HL-60 (cell line): ENCODE results near the gene MYRIP.

Experiments used
- GABPA ChIP-seq: IDR thresholded peaks from 2 replicates; pipeline ENCODE4 v1.6.1; 2012; ENCODE audit warnings: low read depth
- POLR2AphosphoS5 ChIP-seq: IDR thresholded peaks from 2 replicates; pipeline ENCODE4 v1.6.1; 2012; ENCODE audit warnings: low read depth
- SPI1 ChIP-seq: IDR thresholded peaks from 2 replicates; pipeline ENCODE4 v1.6.1; 2012; ENCODE audit warnings: low read depth, mild to moderate bottlenecking, borderline replicate concordance
- TF ChIP-seq, protein P1 (sequence below): IDR thresholded peaks from one replicate; pipeline ENCODE4 v1.5.1; 2011; ENCODE audit warnings: low read length, control low read depth, inconsistent platforms; ENCODE audit not compliant: insufficient read depth
- TF ChIP-seq, protein P2 (sequence below): IDR thresholded peaks from 2 replicates; pipeline ENCODE4 v1.6.1; 2012; ENCODE audit warnings: low read depth; ENCODE audit not compliant: insufficient replicate concordance

DNA sequence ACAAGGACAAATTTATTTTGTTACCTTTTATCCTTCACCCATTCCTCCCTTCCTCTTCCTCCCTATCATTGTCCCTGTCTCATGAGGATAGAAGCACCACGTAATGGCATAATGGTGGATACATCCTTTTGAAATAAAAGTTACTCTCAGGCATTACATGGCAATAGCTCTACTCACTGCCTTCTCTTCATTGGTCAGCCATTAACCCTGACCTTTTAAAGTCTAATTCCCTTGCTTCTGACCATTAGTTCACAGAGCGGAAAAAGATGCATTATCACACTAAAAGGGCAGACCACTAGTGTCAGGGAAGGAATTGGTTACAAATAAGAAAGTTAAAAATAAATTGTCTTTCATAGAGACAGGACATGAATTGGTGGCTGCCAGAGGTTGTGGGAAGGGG is 445.5 kb downstream of the MYRIP start:
- TF ChIP-seq, protein P1, sequence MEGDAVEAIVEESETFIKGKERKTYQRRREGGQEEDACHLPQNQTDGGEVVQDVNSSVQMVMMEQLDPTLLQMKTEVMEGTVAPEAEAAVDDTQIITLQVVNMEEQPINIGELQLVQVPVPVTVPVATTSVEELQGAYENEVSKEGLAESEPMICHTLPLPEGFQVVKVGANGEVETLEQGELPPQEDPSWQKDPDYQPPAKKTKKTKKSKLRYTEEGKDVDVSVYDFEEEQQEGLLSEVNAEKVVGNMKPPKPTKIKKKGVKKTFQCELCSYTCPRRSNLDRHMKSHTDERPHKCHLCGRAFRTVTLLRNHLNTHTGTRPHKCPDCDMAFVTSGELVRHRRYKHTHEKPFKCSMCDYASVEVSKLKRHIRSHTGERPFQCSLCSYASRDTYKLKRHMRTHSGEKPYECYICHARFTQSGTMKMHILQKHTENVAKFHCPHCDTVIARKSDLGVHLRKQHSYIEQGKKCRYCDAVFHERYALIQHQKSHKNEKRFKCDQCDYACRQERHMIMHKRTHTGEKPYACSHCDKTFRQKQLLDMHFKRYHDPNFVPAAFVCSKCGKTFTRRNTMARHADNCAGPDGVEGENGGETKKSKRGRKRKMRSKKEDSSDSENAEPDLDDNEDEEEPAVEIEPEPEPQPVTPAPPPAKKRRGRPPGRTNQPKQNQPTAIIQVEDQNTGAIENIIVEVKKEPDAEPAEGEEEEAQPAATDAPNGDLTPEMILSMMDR, result no peak
- no peak for TF ChIP-seq SPI1
- TF ChIP-seq, protein P2, sequence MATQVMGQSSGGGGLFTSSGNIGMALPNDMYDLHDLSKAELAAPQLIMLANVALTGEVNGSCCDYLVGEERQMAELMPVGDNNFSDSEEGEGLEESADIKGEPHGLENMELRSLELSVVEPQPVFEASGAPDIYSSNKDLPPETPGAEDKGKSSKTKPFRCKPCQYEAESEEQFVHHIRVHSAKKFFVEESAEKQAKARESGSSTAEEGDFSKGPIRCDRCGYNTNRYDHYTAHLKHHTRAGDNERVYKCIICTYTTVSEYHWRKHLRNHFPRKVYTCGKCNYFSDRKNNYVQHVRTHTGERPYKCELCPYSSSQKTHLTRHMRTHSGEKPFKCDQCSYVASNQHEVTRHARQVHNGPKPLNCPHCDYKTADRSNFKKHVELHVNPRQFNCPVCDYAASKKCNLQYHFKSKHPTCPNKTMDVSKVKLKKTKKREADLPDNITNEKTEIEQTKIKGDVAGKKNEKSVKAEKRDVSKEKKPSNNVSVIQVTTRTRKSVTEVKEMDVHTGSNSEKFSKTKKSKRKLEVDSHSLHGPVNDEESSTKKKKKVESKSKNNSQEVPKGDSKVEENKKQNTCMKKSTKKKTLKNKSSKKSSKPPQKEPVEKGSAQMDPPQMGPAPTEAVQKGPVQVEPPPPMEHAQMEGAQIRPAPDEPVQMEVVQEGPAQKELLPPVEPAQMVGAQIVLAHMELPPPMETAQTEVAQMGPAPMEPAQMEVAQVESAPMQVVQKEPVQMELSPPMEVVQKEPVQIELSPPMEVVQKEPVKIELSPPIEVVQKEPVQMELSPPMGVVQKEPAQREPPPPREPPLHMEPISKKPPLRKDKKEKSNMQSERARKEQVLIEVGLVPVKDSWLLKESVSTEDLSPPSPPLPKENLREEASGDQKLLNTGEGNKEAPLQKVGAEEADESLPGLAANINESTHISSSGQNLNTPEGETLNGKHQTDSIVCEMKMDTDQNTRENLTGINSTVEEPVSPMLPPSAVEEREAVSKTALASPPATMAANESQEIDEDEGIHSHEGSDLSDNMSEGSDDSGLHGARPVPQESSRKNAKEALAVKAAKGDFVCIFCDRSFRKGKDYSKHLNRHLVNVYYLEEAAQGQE, result no peak
- TF ChIP-seq POLR2AphosphoS5, result no peak
- TF ChIP-seq GABPA, result no peak
